Ishikawa (cell line): Measurements from ENCODE around the gene ZNF48.

Source experiments
- CEBPB ChIP-seq: IDR thresholded peaks from 2 replicates; pipeline ENCODE4 v1.6.1; 2012
- CREB1 ChIP-seq: IDR thresholded peaks from 2 replicates; pipeline ENCODE4 v1.6.1; 2012; ENCODE audit warnings: low read depth
- EGR1 ChIP-seq: IDR thresholded peaks from 2 replicates; pipeline ENCODE4 v1.6.1; 2012
- EP300 ChIP-seq: IDR thresholded peaks from 2 replicates; pipeline ENCODE4 v1.6.1; 2012; ENCODE audit warnings: borderline replicate concordance
- FOXM1 ChIP-seq: IDR thresholded peaks from 2 replicates; pipeline ENCODE4 v1.6.1; 2012; ENCODE audit warnings: low read depth, borderline replicate concordance
- MAX ChIP-seq: IDR thresholded peaks from 2 replicates; pipeline ENCODE4 v1.6.1; 2012
- NFIC ChIP-seq: IDR thresholded peaks from 2 replicates; pipeline ENCODE4 v1.6.1; 2012
- RAD21 ChIP-seq: IDR thresholded peaks from 2 replicates; pipeline ENCODE4 v1.6.1; 2012; ENCODE audit warnings: low read depth
- REST ChIP-seq: IDR thresholded peaks from 2 replicates; pipeline ENCODE4 v1.6.1; 2012; ENCODE audit warnings: low read depth, mild to moderate bottlenecking
- TAF1 ChIP-seq: IDR thresholded peaks from 2 replicates; pipeline ENCODE4 v1.6.1; 2012; ENCODE audit warnings: low read depth, mild to moderate bottlenecking
- TCF12 ChIP-seq: IDR thresholded peaks from 2 replicates; pipeline ENCODE4 v1.6.1; 2012; ENCODE audit warnings: low read depth
- TEAD4 ChIP-seq: IDR thresholded peaks from 2 replicates; pipeline ENCODE4 v1.6.1; 2012
- YY1 ChIP-seq: IDR thresholded peaks from 2 replicates; pipeline ENCODE4 v1.6.1; 2012; ENCODE audit warnings: low read depth
- ZBTB7A ChIP-seq: IDR thresholded peaks from 2 replicates; pipeline ENCODE4 v1.6.1; 2012; ENCODE audit warnings: low read depth
- TF ChIP-seq, protein P1 (sequence below): IDR thresholded peaks from 2 replicates; pipeline ENCODE4 v1.6.1; 2012

The ZNF48 gene

DNA sequence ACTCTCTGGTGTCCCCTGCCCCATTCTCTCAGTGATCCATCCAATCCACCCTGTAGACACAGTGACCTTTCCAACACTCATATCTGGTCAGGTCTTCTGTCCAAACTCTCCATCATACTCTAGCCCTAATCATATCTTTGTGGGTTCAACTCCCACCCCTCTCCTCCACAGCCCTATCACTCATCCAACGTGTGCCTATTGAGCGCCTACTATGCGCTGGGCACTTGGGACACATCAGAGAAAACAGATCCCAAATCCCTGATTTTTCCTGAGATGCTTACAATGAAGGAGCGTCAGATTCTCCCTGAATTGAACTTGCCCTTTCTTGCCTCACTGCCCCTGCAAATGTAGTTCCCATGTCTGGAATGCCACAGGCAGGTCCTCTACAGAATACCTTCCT lies 32.8 kb downstream of the ZNF48 start:
- TF ChIP-seq REST (no peak), YY1 (no peak), TCF12 (no peak), NFIC (no peak), RAD21 (no peak), EGR1 (no peak), ZBTB7A (no peak), CREB1 (no peak), TAF1 (no peak), MAX (no peak), EP300 (no peak), CEBPB (no peak), TEAD4 (no peak), FOXM1 (no peak)
- TF ChIP-seq, protein P1, sequence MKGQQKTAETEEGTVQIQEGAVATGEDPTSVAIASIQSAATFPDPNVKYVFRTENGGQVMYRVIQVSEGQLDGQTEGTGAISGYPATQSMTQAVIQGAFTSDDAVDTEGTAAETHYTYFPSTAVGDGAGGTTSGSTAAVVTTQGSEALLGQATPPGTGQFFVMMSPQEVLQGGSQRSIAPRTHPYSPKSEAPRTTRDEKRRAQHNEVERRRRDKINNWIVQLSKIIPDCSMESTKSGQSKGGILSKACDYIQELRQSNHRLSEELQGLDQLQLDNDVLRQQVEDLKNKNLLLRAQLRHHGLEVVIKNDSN = no peak

DNA sequence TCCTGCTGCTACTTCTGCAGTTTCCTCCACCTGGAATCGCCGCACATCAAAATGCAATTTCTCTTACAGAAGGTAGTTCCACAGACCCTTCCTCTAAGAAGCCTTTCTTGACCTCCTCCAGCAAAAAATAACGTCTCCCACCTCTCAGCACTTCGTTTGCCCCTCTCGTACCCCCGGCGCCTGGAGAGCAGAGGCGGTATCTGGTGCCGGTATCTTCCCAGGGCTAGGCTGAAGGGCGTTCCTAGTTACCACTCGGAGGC lies 34.1 kb downstream of the ZNF48 start:
- TF ChIP-seq EGR1 (no peak), TAF1 (no peak)
- TF ChIP-seq, protein P1 = no peak

DNA sequence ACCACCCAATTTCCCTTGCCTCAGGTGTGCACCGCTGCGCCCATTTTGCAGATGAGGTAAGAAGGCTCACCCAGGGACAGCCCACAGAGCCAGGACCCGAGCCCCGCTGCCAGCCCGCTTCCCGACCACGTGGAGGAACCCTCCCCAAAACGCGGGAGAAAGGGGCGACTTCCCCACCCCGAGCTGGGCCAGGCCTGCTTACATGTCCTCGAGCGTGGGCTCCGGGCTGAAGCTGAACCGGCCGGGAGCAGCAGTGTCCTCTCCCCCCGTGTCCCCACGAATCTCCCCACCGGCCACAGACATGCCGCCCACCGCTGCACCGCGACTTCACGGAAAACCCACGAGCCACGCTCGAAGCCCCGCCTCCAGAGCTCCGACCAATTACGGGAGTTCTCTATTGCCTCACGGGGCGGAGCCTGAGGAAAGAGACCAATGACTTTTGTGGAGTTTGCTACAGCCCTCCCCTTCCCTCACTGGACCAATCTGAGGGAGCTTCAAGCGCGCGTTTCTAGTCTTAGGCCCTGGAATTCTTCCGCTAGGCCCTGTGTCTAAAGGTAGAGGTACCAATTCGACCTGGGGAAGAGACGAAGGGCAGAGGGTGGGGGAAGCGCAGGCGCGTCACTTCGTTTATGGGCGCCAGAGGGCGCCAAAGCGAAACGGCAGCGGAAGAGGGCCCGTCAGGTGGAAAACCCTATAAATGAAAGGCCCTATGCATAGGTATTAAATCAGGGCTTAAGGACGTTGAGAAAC lies 34.6 kb downstream of the ZNF48 start, which contains the start of gene DCTPP1:
Gene DCTPP1, minus strand, starts transcription at position 353 of the 750 bp plus-strand sequence. Its CDS starts 50 bp downstream, at position 303.
- no peak for TF ChIP-seq FOXM1
- no peak for TF ChIP-seq TAF1
- no peak for TF ChIP-seq REST
- TF ChIP-seq CEBPB = no peak
- 0 out of 2 replicates have a peak, but pooled peaks have one; percentile 45 for TF ChIP-seq ZBTB7A
- no peak; the same call in 1 of the 2 replicates for TF ChIP-seq TCF12
- TF ChIP-seq MAX = peak; percentile 91
- TF ChIP-seq EP300 = no peak
- no peak for TF ChIP-seq YY1
- TF ChIP-seq EGR1 = no peak
- TF ChIP-seq CREB1 = no peak
- TF ChIP-seq, protein P1 = peak; percentile 45
- no peak for TF ChIP-seq NFIC
- TF ChIP-seq RAD21 = peak; percentile 77
- TF ChIP-seq TEAD4 = peak; percentile 57; the same call in 1 of the 2 replicates

- no peak for TF ChIP-seq EP300
- no peak for TF ChIP-seq ZBTB7A
- no peak for TF ChIP-seq FOXM1
- no peak for TF ChIP-seq TCF12
- TF ChIP-seq, protein P1 = no peak
- no peak for TF ChIP-seq EGR1
- TF ChIP-seq YY1 = no peak
- TF ChIP-seq REST = no peak
Observed at GRCh38 chr16:30430428-30430970, 35.3 kb downstream of the ZNF48 start.
